ENCODE results near the gene HHEX. TPM values are rescaled to one million over a fixed set of nuclear protein-coding genes. Genes with fewer than 3 reads are reported as not detected.
"Not testable (repeated sequence)": the region's sequence is repeated elsewhere in the genome, so short reads cannot be mapped to it uniquely, and the experiment has no call there.

Gene HHEX
- polyA plus RNA-seq, 1 donor: 8.1 TPM

GRCh38 chr10:92737484-92737883 is 47.7 kb downstream of the HHEX start:
- no peak for DNase-seq

GRCh38 chr10:92740762-92741161 is 51.0 kb downstream of the HHEX start:
- no peak for DNase-seq

GRCh38 chr10:92741741-92742140 is 52.0 kb downstream of the HHEX start:
- not testable (repeated sequence) for DNase-seq

- no peak for DNase-seq
Observed at GRCh38 chr10:92742331-92743228, 52.8 kb downstream of the HHEX start.

Other genes with a start within 250 kb of the HHEX start
- 15.0 TPM for gene IDE, start 115.9 kb upstream of the HHEX start, polyA plus RNA-seq (ENCODE audit: insufficient read length)
- 11.5 TPM for gene KIF11, start 96.8 kb upstream of the HHEX start, polyA plus RNA-seq (ENCODE audit: insufficient read length)
- 35.2 TPM for gene EXOC6, start 158.6 kb downstream of the HHEX start, polyA plus RNA-seq (ENCODE audit: insufficient read length)

Measured in hindlimb muscle (tissue), 1 donor.